SK-N-MC (cell line): Measurements from ENCODE around the gene MYPOP.

Experiments used
- EZH2 ChIP-seq: fragments of 200-600 bp; sonication (generic); IDR thresholded peaks from one replicate; pipeline ENCODE4 v1.6.1; 2017; ENCODE audit warnings: antibody characterized with exemption
- FOXP2 ChIP-seq: optimal IDR thresholded peaks from 2 replicates; pipeline ENCODE3; 2011; ENCODE audit warnings: mild to moderate bottlenecking, moderate library complexity; ENCODE audit not compliant: insufficient read depth; ENCODE audit errors: extremely low read length, control extremely low read depth
- POLR2AphosphoS5 ChIP-seq: IDR thresholded peaks from 2 replicates; pipeline ENCODE4 v1.6.1; 2012; ENCODE audit warnings: mild to moderate bottlenecking, low read depth, low read length, borderline replicate concordance

- TF ChIP-seq POLR2AphosphoS5: no peak
- TF ChIP-seq EZH2: no peak
- TF ChIP-seq FOXP2: no peak
Observed at GRCh38 chr19:45934551-45935230, 32.3 kb upstream of the MYPOP start.
